Measurements from ENCODE around the gene CHD2.

- TF ChIP-seq EZH2phosphoT487 (IDR thresholded peaks at IDR 0.05; ENCODE audit: borderline replicate concordance, low read length): no peak
- no peak for TF ChIP-seq CTCF (IDR thresholded peaks at IDR 0.05; ENCODE audit: low read depth, low read length, poor library complexity, severe bottlenecking)
Measured at GRCh38 chr15:92907896-92908712, 8.0 kb downstream of the CHD2 start.
